Loucy (cell line): ENCODE data around the gene TSSC4.

ENCODE experiments used
- EZH2phosphoT487 ChIP-seq: fragments of 200-600 bp; IDR thresholded peaks from 2 replicates; pipeline ENCODE4 v1.6.1; 2018; ENCODE audit warnings: antibody characterized with exemption, mild to moderate bottlenecking, moderate library complexity, borderline replicate concordance
- TF ChIP-seq, protein P1 (sequence below): fragments of 200-600 bp; sonication (generic); conservative IDR thresholded peaks from 2 replicates; pipeline ENCODE4 v1.5.1; 2014; ENCODE audit warnings: mild to moderate bottlenecking, antibody characterized with exemption, low read length

DNA sequence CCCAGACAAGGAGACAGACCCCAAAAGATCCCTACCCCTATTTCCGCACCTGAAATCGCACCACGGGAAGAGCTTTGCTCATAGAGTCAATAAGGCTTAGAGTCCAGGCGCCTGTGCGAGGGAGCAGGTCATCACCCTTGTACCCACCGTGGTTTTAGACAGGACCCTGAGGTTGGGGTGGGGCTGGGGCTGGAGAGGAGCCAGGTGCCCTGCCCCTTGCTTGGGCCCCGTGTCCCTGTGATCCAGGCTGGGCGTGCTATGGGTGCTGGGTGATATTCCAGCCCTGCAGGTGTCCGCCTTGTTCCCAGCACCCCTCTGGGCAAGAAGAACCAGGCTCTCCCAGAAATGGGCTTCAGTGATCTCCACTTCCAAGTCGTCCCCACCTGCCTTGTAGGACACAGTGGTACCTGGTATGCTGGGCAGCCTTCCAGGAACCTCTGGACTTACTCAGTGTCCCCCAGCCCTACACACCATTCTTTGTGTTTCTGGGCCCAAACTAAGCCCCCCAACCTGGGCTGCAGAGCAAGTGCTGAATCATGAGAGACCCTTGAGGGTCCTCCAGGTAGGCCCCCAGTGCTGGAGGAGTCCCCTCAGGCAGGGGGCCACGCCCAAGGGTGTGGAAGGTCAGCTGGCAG is 18.9 kb upstream of the TSSC4 start:
- TF ChIP-seq, protein P1, sequence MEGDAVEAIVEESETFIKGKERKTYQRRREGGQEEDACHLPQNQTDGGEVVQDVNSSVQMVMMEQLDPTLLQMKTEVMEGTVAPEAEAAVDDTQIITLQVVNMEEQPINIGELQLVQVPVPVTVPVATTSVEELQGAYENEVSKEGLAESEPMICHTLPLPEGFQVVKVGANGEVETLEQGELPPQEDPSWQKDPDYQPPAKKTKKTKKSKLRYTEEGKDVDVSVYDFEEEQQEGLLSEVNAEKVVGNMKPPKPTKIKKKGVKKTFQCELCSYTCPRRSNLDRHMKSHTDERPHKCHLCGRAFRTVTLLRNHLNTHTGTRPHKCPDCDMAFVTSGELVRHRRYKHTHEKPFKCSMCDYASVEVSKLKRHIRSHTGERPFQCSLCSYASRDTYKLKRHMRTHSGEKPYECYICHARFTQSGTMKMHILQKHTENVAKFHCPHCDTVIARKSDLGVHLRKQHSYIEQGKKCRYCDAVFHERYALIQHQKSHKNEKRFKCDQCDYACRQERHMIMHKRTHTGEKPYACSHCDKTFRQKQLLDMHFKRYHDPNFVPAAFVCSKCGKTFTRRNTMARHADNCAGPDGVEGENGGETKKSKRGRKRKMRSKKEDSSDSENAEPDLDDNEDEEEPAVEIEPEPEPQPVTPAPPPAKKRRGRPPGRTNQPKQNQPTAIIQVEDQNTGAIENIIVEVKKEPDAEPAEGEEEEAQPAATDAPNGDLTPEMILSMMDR, result no peak
- TF ChIP-seq EZH2phosphoT487, result no peak
